DMS153 treated with DMSO at 0.1 percent for 48 hours (cell line): ENCODE data around the gene ZDHHC21.
"Not testable (repeated sequence)": the region's sequence is repeated elsewhere in the genome, so short reads cannot be mapped to it uniquely, and the experiment has no call there.

ENCODE experiments used
- DNase-seq: peaks from one replicate; lab custom pipeline; 2025; ENCODE audit not compliant: unreplicated experiment; lab: John Stamatoyannopoulos, UW

The ZDHHC21 gene

DNA sequence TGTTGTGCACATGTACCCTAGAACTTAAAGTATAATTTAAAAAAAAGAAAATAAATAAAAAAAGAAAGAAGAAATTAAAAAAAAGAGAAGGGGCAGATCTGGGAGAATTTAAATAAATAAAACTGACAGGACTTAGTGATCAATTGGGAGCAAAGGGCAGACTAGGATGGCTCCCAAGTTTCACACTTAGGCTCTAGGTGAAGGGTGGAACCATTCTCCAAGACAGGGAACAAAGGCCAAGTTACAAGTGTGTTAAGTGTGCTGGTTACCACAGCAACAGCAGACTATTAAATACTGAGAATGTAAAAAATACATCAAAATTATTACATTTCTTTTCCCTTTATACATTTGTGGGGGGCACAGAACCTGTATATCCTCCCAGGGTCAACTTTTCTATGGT lies 7.1 kb downstream of the ZDHHC21 start:
- DNase-seq = no peak

DNA sequence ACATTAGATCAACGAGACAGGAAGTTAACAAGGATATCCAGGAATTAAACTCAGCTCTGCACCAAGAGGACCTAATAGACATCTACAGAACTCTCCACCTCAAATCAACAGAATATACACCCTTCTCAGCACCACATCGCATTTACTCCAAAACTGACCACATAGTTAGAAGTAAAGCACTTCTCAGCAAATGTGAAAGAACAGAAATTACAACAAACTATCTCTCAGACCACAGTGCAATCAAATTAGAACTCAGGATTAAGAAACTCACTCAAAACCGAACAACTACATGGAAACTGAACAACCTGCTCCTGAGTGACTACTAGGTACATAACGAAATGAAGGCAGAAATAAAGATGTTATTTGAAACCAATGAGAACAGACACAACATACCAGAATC lies 10.6 kb downstream of the ZDHHC21 start:
- not testable (repeated sequence) for DNase-seq

DNA sequence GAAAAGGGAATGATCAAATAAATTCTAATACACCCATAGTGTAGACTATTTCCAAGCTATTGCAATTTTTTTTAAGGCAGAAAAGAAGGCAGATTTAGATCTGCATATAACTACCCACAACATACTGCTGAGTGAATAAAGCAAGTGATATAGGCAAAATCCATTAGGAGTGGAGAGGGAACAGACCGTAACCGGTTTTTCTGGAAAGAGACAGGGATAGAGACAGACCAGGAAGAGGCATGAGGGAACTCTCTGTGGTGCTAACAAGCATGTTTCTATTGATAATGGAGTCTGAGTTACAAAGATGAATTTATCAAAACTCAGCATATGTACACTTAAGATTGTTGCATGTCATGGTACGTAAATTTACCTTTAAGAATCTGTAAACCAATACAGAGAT lies 14.5 kb downstream of the ZDHHC21 start:
- DNase-seq = no peak

DNA sequence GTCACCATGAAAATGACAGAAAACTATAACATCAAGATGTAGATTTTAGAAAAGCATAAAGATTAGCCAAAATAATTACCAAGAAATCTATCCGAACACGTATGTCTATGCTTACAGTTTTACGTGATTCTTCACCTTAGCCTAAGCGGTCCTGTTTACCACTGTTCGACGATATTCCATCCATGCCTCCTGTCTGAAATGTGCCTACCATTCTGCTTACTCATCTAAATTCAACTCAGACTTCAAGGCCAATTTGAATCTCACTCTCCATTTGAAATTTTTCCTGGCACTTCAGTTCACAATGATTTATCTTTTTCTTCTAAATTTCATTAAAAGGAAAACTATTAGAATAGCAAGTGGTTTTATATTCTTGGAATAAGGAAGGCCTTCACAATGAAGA lies 15.4 kb downstream of the ZDHHC21 start:
- no peak for DNase-seq

DNA sequence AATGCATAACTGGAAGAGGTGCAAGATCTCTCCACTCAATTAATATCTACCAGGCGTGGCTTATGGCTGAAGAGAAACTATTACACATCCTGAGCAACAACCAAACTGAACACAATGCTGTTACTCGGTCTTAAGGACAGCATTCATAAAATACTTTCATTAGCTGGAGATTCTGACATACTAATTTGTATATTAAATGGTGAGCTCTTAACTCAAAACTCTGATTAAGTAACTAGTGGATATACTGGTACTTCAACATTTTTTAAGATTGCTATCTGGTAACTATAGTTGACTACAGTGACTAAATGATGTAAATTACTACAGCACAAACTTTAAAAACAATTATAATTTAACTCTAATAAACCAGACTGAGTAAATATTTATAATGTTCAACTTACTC lies 15.8 kb downstream of the ZDHHC21 start:
- no peak for DNase-seq

DNA sequence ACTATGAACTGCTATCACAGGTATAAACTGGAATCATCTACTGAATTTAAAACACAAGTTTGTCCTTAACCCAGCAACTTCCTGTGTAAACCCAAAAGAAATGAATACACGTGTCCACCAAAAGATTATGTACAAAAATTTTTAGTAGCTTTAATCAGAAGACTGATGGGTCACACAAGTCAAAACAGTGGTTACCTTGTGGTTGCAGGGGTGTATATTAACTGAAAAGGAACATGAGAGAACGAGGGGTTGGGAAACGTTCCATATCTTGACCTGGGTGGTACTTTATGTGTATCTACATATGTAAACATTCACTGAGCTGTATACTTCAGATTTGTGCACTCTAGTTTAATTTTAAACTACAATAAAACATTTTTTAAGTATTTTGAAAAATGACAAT lies 18.6 kb downstream of the ZDHHC21 start:
- no peak for DNase-seq

DNA sequence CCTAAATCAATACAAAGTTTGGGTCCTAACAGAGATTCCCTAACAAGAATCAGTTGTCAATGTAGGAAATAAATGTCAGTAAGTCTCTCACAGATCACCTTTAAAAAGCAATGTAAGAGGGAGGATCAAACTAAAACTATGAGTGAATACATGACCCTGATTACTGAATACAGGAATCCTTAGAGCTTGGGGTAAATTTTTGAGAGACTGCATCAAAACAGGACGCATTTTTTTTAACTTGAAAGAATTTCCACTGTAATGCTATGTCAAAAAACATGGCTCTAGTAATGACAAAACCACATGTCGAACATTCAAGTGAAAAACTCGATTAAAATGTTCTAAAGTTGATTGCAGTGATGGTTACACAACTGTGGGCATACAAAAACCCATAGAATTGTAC lies 21.9 kb downstream of the ZDHHC21 start:
- DNase-seq = no peak

DNA sequence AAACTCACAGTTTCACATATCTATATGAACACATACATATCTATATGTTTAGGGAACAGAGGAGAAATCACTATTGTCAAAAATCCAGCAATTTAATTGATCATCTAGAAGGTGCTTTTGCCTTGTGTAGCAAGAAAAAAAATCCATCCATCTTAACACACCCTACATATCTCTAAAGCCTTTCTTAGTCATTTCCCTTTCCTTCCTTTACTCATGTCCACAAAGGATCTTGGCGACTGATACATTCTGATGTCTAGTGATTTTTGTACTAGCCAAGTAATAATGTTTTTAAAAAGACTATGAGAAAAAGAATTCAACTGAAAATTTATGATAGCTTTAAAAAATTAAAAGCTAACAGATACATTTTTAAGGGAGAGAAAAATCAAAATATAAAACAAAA lies 22.5 kb downstream of the ZDHHC21 start:
- DNase-seq = no peak

DNA sequence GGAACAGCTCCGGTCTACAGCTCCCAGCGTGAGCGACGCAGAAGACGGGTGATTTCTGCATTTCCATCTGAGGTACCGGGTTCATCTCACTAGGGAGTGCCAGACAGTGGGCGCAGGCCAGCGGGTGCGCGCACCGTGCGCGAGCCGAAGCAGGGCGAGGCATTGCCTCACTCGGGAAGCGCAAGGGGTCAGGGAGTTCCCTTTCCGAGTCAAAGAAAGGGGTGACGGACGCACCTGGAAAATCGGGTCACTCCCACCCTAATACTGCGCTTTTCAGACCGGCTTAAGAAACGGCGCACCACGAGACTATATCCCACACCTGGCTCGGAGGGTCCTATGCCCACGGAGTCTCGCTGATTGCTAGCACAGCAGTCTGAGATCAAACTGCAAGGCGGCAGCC lies 29.2 kb downstream of the ZDHHC21 start:
- DNase-seq = not testable (repeated sequence)

DNA sequence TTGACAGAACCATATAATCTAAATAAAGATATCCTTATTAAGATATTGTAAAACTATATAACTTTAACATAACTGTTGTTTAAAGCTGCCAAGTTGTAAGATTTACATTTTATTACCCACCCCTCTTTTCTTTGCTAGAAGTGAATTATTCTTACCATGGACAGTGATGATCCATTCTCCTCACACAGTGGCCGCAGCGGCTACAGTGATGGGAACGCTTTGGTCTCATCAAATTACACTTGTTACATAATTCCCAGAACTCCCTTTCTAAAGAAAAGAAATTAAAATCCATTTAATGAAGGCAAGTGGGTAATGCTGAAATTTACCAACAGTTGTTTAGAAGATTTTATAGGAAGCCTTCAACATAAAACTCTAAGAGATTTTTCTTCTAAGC lies 31.2 kb downstream of the ZDHHC21 start:
- no peak for DNase-seq

DNA sequence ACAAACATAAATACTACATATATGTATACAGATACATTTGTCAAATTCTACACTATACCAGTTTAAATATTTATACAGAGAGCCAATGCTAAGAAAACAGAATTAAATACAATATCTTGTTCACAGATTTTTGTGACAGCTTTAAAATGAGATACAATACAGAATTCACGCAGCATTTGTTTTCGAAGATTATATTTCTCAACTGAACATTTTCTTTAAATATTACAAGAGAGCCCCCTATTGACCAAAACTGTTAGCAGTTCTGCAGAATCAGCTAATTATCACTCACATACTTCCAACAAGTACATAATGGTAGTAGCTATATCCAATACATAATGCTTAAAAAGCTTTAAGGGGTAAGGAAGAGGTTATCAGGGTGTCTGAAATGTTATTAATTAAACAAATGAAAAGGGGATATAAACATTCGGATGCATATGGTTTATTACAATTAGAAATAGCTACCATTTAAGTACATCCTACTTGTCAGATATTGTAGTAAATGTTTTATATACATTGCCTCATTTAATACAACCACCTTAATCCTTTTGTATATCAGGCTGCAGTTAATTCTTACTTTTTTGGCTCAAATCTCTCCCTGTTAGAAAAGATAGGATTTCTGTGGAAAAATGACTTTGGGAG lies 31.7 kb downstream of the ZDHHC21 start:
- DNase-seq = peak; percentile 33

DNA sequence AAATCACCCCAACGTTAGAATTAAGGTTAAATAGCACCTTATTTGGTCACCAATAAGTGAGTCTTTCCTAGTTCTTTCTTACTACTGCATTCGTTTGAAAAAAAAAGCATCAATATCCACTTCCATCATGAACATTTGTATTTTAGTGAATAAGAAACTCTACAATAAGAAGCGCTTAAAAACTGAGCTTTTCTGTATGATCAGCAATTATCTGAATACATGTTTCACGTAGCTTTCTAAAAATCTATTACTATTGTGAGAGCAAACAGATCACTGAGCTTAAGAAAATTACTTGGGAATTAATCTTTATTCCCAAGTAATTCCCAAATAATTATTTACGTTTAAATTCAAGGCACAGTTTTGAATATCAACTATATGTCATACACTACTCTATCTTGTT lies 32.5 kb downstream of the ZDHHC21 start:
- no peak for DNase-seq

DNA sequence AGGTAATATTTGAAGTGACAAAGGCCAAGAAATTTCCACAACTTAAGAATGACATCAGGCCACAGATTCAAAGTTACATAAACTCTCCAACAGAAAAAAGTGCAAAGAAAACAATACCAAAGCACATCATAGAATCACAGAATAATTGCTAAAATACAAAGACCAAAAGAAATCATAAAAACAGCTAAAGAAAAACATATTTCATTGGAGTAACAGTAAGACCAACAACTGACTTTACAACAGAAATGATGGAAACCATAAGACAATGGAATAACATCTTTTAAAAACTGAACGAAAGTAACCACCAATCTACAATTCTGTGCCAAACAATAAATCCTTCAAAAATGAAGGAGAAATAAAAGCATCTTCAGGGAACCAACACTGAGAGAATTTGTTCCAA lies 38.3 kb downstream of the ZDHHC21 start:
- no peak for DNase-seq

DNA sequence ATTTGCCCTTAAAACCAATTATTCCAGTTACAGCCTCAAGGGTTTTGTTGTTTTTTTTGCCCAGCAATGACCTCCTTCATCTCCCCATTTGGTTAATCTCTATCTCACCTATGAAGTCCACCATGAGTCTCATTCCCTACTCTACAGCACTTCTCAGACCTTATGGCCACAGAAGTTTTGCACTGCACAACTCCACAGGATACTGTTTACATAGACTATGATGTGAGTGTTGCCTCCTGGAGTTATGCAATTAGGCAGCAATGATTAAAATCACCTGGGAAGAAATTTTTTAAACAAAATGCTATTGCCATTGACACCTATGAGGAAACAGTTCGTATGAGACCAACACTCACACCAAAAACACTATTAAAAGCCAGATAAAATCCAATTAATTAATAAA lies 39.7 kb downstream of the ZDHHC21 start:
- DNase-seq = no peak

DNA sequence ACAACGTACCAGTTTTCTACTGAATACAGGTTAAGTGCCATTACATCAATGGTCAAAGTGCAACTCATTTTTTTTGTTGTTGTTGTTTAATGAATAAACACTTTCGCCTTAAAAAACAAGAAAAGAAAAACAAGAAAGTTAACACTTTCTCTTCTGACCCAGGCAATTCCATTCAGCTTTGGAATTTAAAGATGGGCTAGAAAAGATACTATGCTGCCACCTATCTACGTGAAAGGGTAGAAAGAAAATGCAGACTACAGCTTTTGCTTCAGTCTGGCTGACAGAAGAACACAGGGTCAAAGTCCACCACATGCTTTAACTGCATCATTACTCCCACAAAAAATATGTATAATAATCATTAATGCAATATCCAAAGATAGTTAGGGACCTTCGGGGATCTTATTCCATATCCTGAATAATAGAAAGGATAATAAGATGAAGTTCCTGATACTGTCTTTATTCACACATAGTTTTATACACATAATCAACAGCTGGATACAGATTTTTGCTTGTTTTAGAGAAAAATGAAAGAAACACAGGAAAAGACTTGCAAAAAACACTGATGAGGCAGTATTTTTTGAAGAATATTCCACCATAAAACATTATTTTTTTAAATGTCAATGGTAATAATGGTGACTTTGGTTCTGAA lies 40.4 kb downstream of the ZDHHC21 start:
- peak; percentile 31 for DNase-seq

DNA sequence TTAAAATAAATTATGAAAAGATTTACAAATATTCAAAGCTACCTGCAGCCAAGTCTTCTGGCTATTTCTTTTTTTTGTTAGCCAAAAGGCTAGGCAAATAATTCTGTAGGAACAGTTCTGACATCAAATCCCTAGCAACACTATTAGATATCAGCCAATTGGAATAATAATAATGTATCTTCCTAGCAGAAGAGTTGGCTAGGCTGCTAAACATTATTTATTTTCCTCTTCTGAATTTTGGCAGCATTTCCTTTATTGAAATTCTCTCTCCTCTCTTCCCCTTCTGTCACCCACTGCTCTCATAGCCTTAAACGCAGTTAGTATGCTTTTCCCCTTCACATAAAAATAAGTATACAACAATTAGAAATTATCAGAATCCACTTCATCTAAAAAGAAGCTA lies 42.6 kb downstream of the ZDHHC21 start:
- no peak for DNase-seq

DNA sequence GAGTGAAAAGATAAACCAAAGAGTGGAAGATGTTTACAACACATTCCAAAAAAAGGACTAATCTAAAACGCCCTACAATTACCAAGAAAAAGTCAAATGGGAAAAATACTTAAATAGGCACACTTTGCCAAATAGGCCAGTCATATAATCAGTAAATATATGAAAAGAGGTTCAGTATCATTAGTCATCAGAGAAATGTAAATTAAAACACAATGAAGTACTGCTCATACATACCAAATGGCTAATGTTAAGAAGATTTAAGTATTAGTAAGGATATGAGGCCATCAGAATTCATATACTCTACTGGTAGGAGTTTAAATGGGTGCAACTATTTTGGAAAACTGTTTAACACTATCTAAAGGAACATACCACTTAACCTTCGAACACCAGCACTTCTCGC lies 47.6 kb downstream of the ZDHHC21 start:
- no peak for DNase-seq

DNA sequence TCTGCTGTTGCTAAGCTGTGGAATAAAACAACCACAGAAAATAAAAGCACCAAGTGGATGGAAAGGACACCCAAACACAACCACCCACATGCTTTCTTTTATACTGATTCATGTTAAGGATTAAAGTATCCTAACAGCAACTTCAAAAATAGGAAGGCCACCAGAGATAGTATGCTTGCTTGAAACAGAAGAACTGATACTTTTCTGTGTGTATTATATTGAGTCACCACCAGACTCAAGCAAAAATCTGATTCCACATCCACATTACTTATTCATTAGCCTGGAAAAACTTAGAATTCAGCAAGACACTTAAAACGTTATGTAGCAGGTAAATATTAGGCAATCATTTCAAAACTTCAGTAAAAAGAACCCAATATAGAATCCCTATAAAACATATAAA lies 52.3 kb downstream of the ZDHHC21 start:
- DNase-seq = no peak

DNA sequence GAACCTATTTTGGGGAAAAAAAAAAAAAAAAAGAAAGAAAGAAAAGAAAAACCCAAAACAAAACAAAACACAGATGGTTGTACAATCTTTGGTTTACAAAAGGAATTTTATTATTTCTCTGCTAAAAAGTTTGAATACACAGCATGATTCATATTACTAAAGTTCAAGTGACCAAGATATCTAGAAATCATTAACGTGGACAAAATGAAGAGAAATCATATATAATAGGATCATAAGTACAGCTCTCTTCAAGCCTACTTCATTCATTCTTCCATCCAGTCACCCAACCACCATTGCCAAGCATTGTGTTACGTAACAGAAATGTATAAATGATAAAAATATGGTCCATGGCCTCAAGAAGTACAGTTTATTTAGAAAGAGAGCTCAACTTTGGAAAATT lies 52.9 kb downstream of the ZDHHC21 start:
- DNase-seq = no peak

DNA sequence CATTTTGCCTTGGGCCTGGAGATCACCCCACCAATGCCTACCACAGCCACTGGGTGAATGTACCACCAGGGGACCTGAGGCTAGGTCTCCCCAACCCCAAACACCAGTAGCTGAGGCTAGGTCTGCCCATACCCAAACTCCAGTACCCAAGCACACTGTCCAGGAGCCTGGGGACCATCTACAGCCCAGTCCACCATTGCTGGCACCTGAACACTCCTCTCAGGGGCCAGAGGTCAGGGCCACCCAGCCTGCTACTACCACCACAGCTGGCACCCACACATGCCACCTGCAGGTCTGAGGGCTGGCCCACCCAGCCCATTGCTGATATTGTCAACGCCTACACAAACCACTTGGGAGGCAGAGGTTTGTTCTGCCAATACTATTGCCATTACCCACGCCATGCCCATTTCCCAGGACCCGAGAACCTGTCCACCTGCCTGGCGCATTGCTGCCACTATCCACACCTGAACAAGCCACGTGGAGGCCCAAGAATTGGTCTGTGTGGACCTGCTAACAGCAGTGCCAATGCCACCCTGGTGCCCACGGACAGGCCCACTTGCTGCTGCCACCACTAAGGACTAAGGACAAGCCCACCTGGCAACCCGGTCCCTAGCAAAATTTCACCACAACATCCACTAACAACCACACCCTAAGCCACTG lies 59.2 kb downstream of the ZDHHC21 start:
- no peak for DNase-seq

DNA sequence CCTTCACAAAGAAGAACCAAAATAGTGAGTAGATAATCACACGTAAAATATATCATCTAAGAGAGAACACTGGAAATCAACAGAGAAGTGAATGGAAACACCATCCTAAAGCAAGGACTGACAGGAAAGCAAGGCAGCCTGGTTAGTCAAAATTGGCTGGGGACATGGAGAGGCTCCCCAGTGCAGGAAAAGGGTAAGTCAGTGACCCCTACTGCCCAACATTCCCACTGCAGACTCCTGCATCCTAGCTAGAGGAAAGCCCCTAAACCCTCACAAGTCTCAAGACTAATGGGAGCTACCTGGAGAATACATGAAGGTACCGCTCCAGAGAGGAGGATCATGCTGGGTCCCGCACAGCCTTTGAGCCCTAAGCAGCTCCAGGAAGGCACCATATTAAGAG lies 60.1 kb downstream of the ZDHHC21 start:
- DNase-seq = no peak

DNA sequence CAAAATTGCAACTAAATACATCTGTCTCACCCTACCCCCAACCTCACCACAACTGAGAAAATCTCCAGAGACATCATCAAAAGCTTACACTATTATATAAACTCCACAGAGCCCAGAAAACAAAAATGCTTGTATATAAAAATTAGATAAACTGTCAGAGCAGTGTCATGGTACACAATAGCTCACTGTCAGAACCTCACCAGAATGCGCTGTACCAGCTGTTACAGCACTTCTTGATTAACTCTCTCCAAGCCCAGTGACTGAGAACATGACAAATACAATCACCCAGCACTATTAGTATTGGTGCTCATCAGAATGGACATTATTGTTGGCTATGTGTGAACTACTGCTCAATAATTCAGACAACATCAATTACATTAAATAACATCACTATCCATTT lies 65.7 kb downstream of the ZDHHC21 start:
- DNase-seq = no peak
